Left renal cortex interstitium (tissue), 4 donors: ENCODE measurements around the gene MAP3K21. TPM values are rescaled to one million over a fixed set of nuclear protein-coding genes. Genes with fewer than 3 reads are reported as not detected.

ENCODE experiments used
- DNase-seq, 4 donors: peaks; one replicate each; pipeline ENCODE4 v3.0.0-alpha.2; 2013; ENCODE audit warnings: low read depth in 4 of 4, low spot score in 2 of 4, missing footprints in 1 of 4
- polyA plus RNA-seq, 4 donors: library from polyadenylated mRNA; unstranded; fragments of 120-200 nt; gene quantifications; one replicate each; pipeline ENCODE4 v1.2.1, GENCODE V29; 2013; ENCODE audit not compliant: insufficient read length in 4 of 4

MAP3K21 gene
- polyA plus RNA-seq, 4 donors, result 24.0 to 30.9 (median 27.9) TPM

DNA sequence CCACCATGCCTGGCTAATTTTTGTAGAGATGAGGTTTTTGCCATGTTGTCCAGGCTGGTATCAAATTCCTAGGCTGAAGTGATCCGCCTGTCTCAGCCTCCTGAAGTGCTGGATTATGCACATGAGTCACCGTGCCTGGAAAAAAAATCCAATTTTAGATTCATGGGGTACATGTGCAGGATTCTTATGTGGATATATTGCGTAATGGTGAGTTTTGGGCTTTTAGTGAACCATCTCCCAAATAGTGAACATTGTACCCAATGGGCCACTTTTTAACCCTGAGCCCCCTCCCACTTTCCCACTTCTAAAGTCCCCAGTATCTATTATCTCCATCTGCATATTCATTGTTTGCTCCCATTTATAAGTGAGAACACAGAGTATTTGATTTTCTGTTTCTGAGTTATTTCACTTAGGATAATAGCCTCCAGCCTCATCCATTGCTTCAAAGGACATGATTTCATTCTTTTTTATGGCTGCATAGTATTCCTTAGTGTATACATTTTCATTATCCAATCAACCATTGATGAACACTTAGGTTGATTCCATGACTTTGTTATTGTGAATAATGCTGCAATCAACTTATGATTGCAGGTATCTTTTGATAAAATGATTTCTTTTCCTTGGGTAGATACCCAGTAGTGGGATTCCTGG, 104.4 kb downstream of the MAP3K21 start:
- DNase-seq, result no peak

DNA sequence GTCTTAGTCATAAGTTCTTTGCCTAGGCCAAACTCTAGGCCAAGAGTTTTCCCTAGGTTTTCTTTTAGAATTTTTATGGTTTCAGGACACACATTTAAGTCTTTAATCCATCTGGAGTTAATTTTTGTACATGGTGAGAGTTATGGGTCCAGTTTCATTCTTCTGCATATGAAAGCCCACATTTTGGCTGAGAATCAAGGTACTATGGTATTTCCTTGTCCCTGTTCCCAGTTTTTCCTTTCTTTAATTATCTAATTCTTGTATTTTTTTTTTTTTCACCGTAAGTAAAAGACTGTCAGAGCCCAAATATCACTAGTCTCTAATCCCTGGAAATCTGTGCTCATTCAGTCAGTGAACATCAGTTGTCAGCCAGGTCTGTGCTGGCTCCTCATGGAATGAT, 105.4 kb downstream of the MAP3K21 start:
- no peak for DNase-seq

DNA sequence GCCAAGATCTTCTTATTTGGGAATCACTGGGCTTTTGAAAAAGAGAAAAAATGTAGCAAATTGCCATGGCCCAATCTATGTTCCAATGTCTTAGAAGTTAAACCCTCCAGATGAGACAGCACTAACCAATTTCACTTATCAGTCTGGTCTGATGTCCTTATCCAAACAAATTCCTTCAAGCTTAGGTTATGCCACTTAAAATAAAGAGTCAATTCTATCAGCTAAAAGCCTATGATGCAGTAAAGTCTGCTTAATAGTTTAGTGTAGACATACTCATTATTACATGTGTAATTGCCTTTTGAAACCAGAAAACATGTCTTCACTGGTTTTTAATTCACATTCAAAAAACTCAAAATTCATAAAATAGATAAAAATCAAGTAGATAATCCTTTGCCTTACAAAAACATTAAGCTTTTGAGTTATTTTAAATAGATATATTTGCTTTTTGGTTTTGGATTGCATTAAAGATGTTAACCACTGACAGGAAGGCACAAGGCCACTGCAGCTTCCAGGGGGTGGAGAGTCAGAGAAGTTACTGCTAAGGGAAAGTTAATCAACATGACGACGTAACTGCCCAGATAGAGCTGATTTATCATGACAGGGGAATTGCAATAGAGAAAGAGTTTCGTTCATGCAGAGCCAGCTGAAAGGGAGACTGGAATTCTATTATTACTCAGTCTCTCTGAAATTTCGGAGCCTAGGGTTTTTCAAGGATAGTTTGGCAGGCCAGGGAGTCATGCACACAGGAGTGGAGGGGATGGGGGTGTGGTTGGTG, 106.1 kb downstream of the MAP3K21 start:
- no peak for DNase-seq

Other genes with a start within 250 kb of the MAP3K21 start
- 10 to 100 TPM; 11.6 to 17.6 (median 14.2) TPM for gene PCNX2, start 32.0 kb upstream of the MAP3K21 start, polyA plus RNA-seq